Cardiac septum (tissue), 1 donor: ENCODE data around the gene SUSD5. TPM values are rescaled to one million over a fixed set of nuclear protein-coding genes. Genes with fewer than 3 reads are reported as not detected.
"Not testable (repeated sequence)": the region's sequence is repeated elsewhere in the genome, so short reads cannot be mapped to it uniquely, and the experiment has no call there.

Experiments
- DNase-seq: peaks from one replicate; pipeline ENCODE4 v3.0.0-alpha.2; 2020; ENCODE audit warnings: low spot score
- intact Hi-C: fragments of 100-400 bp; cut with DNase I; formaldehyde crosslinking; loops from one replicate; pipeline ENCODE4 v1.14.0; 2022
- total RNA-seq: library from RNA; stranded (reverse); fragmentation: NEBNext Ultra II Directional; extraction: Animal tissue kit (Norgen Biotek cat#: 25700); gene quantifications from one replicate; pipeline ENCODE4 v1.2.1, GENCODE V29; 2021
- donor health status: DM: no; HTN: no; CAD: no.

The SUSD5 gene
- total RNA-seq, 1 donor from 2014 or later, result 0.78 TPM

DNA sequence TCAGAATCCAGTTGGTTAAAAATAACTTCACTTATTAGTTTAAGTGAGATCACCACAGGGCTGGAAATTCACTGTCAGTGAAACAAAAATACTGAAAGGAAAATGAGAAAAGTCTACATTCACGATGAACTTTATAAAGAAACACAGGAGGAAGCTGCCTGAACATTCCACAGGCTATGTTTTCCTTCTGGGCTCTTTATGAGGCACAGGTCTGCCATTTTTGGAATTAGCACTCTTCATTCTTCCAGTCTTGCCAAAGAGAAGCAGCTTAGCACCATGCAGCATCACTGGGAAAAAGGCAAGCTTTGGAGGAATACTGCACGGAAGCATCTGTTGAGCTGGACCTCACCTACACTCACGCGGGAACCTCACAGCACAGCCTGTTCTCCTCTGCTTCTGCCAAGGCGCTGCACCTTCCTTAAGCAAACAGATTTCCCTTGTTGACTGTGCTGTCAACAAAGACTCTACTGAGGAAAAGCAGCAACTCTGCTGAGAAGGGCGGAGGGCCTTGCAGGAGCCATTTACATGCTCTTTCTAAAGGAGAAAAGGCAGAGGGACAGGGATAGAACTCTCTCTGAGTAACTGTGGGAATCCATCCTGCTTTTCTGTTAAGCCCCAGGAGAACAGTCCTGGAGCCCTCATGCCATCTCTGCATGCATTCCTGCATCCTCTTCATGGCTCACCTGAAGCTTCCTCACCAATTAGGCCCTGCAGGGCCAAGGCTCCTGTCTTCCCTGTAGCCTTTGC, 15.7 kb downstream of the SUSD5 start:
- intact Hi-C loops, result no loop called here
- no peak for DNase-seq

DNA sequence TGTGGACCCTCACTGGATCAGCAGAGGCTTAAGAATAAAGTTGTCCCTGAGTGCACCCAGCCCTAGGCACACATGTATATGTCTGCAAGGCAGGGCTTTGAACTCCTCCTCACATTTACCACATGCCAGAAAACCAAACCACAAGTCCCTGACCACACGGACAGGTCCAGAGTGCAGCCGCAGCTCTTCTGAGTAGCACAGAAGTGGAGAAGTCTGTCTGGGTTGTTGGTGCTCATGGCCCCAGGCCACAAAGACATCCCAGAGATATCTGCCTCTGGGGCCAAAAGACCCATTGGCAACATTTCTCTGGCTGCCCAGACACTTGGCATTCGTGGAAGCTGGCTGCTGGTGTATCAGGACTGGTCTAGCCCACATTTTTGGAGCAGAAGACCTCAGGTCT, 17.4 kb downstream of the SUSD5 start:
- intact Hi-C loops, result no loop called here
- no peak for DNase-seq

DNA sequence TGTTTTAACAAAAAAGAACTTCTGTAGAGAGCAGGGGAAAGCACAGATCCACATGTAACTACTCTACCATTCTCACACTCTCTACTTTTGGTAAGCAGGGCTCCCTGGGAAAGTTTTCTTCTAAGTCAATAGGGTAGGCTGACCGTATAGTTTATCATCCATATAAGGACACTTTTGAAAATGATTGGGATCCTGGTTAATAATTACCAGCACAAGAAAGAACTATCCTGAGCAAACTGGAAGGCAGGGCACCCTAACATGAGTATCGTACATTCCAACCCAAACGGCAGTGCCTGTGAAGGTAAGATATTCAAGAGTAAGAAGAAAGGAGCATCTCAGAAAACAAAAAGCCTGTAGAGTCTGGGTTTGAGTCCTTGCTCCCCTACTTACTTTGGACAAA, 22.1 kb downstream of the SUSD5 start:
- intact Hi-C loops, result no loop called here
- no peak for DNase-seq

DNA sequence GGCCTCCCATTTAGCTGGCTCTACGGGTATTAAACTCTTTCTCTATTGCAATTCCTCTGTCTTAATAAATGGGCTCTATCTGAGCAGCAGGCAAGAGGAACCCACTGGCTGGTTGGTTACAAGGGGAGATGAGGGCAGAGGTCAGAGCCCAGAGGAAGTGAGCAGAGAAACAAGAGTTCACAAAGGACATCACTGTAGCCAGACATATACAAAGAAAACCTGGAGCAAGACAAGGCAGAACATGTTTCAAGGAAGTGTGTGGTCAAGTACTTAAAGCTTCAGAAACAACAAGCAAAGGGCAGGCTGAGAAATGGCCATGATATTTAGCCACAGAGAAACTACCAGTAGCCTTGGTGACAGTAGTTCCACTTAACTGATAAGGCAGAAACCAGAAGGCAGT, 24.3 kb downstream of the SUSD5 start:
- intact Hi-C loops, result no loop called here

DNA sequence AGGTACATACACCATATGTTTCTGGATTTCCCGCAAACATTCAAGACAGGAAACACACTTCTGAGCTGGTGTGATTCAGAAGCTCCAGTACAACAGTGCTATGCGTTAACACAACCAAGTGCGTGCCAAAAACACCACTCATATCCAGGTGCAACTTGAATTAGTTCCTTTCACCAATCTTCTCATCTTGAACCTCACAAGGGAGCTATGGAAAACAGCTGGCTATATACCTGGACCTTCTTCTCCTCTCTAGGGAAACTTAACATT, 31.3 kb downstream of the SUSD5 start:
- no peak for DNase-seq
- intact Hi-C loops, result no loop called here

More for the DNA sequence above, 24.3 kb downstream of the SUSD5 start:
- no peak for DNase-seq

DNA sequence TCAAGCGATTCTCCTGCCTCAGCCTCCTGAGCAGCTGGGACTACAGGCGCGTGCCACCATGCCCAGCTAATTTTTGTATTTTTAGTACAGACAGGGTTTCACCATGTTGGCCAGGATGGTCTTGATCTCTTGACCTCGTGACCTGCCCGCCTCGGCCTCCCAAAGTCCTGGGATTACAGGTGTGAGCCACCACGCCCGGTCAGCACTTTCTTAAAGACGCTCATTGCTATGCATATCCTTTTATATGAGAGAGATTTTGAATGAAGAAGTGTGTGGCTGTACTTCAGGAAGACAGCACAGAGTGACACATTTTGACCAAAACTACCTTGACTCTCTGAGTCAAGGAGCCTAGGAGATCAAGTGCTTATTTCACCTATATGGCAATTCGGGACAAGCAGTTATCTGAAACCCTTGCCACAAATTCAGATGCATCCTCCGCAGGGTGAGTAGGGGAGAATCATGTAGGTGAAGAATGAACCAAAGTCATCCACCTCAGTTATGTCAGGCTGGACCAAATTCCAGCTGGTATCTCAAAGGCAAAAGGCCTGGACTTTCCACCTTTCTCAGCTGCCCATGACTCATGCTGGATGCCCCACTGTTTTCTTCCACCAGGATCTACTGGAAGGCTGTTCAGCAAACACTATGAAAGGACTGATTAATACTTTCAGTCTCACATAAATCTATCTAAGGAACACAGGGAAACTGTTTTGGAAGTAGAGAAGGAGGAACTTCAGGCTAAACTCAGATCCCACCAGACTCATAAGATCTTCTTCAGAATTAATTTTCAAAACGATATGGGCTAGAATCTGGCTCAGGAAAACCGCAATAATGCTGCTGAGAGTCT, 31.9 kb downstream of the SUSD5 start:
- intact Hi-C loops, result no loop called here

DNA sequence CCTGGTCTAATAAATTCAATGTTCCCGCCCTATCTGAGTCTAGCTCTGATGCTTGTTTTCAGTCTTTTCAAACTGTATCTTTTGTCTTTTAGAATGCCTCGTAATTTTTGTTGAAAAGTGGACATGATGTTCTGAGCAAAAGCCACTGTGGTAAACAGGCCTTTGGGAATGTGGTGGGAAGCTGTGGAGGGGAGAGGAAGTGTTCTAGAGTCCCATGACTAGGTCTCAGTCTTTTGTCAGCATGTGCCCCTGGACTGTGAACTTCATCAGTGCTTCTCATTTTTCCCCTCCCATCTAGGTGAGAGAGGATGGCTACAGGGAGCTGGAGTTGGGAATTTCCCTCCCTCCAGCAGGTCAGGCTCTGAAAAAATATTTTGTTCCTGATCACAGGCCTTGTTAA, 33.7 kb downstream of the SUSD5 start:
- intact Hi-C loops, result no loop called here
- DNase-seq, result no peak

More for the DNA sequence above, 31.9 kb downstream of the SUSD5 start:
- no peak for DNase-seq

DNA sequence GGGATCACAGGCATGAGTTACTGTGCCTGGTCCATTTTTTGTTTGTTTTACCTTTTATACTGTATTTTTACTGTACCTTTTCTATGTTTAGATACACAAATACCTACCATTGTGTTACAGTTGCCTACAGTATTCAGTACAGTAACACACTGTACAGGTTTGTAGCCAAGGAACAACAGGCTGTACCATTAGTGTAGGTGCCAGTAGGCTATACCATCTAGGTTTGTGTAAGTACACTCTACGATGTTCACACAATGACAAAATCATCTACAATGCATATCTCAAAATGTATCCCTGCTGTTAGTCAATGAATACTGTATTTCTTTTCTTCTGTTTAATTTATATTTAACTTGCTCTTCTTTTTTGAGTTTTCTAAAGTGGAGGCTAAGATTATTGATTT, 37.0 kb downstream of the SUSD5 start:
- intact Hi-C loops, result not testable (repeated sequence)

DNA sequence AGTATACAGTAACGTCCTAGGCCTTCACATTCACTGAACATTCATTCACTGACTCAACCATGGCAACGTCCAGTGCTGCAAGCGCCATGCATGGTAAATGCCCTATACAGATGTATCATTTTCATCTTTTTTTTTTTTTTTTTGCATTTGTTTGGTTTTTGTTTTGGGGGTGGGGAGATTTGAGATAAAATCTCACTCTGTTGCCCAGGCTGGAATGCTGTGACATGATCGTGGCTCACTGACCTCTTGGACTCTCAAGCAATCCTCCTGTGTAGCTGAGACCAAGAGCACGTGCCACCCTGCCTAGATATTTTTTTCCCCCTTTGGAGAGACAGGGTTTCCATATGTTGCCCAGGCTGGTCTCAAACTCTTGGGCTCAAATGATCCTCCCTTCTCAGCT, 37.4 kb downstream of the SUSD5 start:
- intact Hi-C loops, result no loop called here
- DNase-seq, result no peak

More for the DNA sequence above, 37.0 kb downstream of the SUSD5 start:
- DNase-seq, result not testable (repeated sequence)

DNA sequence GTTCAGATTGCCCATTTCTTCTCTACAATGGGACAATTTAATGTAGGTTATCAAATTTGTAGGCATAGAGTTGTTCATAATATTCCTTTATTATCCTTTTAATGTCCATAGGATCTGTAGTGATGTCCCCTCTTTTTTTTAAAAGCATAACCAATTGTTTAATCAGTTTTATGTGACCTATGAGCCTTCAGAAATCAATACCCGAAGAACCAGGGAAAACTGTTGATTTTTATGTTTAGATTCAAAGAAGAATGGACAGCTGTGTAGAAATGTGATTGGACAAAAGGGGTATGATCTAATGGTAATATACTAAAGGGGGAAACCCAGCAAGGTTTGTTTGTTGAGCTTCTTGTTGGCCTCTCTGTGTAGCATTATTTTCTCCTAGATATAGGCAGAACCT, 39.5 kb downstream of the SUSD5 start:
- intact Hi-C loops, result no loop called here
- no peak for DNase-seq

DNA sequence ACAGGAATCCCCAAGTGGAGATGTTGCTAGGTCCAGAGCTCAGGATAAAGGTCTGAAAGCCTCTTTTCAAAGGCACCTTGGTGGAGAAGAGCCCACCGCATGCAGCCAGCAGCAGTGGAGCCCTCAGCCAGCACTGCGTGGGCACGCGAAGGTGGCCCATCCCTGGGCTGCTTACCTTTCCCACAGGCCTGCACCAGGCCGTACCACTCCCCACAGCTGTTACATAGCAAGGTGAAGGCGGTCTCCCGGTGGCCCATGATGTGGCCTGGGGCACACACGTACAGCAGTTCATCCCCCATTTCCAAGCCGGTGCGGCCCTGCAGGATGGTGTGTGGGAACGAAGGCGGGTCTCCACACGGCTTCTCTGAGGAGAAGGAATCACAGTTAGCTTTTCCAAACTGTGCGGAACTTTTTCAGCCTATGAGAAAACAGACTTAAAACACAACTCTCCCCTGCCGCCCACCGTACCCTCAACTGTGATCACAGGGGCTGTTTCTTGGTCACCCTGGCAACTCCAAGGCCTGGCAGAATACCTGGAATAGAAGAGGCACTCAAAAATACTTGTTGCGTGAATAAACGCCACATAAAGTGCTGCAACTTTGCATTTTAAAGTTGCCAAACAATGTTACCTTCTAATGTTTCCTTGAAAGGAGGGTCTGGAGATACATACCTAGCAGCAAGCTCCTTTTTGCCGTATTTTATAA, 43.7 kb downstream of the SUSD5 start:
- no peak for DNase-seq
- intact Hi-C loops, result no loop called here

DNA sequence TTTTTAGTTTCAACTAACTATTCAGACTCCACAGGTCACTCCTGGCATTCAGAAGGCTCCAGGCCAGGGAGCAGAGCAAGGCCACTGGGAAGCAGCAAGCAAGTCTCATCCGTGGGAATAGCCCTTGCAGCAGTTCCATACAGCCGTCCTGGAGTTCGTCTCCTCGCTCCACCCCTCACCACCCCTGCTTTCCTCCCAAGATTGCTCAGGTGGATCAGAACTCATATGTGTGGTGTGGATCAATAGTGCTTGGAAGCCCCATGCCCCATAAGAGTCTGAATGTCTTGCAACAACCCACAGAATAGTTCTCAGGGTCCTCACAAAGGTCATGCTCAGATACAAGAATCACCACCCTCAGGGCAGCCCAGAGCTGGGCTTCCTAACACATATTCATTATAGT, 44.5 kb downstream of the SUSD5 start:
- DNase-seq, result no peak
- intact Hi-C loops, result no loop called here

DNA sequence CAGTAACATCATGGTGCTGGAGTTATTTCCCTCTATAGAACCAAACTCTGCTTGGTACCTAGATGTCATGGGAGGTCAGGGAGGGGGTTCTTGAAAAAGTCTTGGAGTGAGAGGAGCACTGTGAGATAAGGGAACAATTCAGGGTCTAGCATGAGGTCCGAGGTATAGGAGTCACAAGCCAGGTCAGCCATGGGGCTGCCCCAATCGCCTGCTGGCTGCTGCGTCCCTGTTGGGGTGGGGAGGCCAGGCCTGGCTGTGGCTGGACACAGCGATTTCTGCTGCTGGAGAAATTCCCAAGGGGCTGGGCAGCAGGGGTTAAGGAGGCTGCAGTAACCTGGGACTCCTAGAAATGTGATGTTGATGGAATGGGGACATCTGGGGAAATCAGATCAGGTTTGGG, 44.9 kb downstream of the SUSD5 start:
- no peak for DNase-seq
- intact Hi-C loops, result no loop called here

DNA sequence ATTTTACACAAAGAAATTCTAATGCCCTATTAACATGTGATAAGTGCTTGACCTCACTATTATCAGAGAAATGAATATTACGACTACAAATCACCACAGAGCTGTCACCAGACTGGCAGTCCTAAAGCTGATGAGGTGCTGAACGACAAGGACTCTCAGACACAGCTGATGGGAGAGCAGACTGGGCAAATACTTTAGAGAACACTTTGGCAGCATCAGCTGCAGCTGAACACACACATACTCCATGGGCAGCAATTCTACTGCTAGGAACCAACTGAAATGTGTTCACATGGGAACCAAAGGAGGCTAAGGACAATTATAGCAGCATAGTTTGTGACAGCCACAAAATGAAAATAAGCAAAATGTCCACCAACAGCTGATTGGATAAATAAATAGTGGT, 45.5 kb downstream of the SUSD5 start:
- intact Hi-C loops, result no loop called here

DNA sequence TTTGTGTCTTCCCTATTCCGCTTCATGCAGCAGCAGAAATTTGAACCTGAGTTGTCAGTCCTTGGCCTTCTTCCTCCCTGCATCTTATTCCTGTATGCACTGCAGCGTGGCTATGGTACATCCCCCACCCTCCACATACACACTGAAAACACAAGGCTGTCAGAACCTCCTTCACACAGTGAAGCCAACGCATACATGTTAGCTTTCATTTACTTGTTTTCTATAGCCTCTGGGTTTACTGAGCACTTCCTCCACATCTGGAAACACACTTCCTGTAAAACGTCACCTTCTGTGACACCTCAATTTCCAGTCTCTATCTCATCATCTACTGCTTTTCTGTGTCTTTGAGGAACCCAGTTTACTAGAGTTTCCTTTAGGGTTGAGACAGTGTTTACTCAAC, 47.0 kb downstream of the SUSD5 start:
- DNase-seq, result no peak
- intact Hi-C loops, result no loop called here

More for the DNA sequence above, 45.5 kb downstream of the SUSD5 start:
- DNase-seq, result no peak

DNA sequence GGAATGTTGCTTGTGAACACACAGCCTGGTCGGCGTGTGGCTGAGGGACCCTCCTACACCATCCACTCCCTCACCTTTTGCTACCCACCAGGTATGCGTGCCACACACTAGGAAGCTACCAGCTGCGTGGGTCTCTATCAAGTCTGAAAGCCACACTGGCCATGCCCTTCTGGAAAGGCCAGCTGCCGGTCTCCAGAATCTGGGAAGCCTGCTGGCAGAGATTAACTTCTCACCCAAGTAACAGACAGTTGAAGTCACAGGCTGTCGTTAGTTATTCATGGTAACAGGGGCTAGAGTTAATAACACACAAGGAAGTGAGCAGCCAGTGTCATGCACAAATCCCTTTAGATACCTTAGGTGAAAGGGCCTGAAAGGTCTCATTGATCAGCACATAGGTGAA, 48.1 kb downstream of the SUSD5 start:
- no peak for DNase-seq
- intact Hi-C loops, result no loop called here

DNA sequence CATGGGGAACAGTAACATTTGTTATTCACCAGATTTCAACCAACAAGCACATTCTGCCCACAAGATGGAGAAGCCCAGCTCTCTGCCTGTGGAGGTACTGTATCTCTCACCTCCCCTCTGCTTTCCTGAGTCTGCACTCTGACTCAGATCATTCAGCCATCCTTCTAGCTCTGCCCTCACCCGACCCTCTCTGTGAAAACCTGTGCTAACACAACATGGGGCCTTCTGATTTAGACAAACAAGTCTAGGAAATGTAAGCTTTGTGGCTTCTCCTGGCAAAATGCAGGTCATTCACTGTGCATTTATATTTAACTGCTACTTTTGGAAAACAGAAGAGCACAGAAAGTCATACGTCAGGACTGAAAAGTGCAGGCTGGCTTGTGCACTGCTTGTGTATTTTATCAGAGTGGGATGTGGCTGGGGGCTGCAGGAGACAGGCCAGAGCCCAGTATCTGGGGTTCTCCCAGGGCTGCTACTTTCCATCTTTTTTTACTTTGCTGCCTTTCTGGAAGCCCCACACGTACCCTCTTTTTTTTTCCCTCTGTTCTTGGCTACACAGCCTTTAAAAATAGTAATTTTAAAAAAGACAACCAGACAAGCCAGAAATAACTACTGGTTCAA, 50.8 kb downstream of the SUSD5 start:
- DNase-seq, result no peak
- intact Hi-C loops, result no loop called here

DNA sequence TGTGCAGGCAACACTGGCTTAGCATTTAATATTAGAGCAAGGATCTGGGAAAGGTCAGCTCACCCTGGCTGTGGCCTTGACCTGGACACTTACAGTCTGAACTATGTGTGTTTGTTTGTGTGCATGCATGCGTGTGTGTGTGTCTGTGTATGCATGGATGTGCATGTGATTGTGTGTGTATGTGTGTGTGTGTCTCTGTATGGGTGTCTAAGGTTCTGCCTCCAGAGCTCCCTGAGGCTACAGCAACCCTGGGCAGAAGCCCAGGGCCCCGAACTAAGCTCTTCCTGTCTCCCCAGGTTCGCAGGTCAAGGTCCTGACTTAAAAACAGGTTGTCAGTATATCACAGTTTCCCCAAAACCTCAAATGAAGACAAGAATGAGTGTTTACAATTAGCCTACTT, 51.3 kb downstream of the SUSD5 start:
- no peak for DNase-seq
- intact Hi-C loops, result no loop called here

DNA sequence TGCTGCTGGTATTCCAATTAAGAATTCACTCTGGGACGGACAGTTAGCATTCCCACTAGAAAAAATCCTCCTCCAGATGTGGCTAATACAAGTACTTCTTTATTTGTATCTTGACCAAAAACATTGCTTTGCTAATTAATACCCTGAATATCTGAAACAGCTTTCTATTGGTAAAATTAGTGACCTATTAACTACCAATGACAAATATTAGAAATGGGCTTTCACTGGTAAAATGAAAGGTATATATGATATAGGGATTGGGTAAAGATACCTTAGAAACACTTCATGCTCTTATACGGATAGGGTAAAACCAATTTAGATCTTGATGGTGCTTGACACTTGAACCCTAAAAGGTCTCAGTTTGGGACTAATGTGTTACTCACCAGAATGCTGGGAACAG, 52.5 kb downstream of the SUSD5 start:
- DNase-seq, result no peak
- intact Hi-C loops, result no loop called here

DNA sequence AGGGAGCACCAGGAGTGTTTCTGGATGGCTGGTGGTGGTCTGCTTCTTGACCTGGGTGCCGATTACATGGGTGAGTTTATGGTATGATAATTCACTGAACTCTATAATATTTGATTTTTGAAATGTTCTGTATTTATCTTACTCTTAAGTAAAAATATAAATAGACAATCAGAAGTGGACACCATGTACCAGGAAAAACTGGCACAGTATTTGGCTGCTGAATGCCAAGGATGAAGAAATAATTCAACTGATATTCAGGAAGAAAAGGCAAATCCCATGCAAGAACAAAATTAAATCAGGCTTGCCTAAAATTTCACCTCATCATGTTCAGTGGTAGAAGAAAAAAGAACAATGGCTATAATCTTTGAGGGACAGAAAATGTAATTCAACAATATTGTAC, 53.2 kb downstream of the SUSD5 start:
- intact Hi-C loops, result no loop called here
- no peak for DNase-seq
